NCI-H2107 treated with DMSO at 0.1 percent for 48 hours (cell line): ENCODE data around the gene TET2.
"Not testable (repeated sequence)": the region's sequence is repeated elsewhere in the genome, so short reads cannot be mapped to it uniquely, and the experiment has no call there.

ENCODE experiments used
- DNase-seq: peaks from one replicate; lab custom pipeline; 2025; ENCODE audit not compliant: unreplicated experiment; lab: John Stamatoyannopoulos, UW

TET2 gene

GRCh38 chr4:105282489-105282888, 135.8 kb downstream of the TET2 start:
- no peak for DNase-seq

GRCh38 chr4:105283501-105283900, 136.8 kb downstream of the TET2 start:
- no peak for DNase-seq

GRCh38 chr4:105288121-105288520, 141.4 kb downstream of the TET2 start:
- no peak for DNase-seq

GRCh38 chr4:105291925-105292324, 145.2 kb downstream of the TET2 start:
- DNase-seq = no peak

- DNase-seq = no peak
These were observed 146.7 kb downstream of the TET2 start for GRCh38 chr4:105293360-105293759.

GRCh38 chr4:105296672-105297071, 150.0 kb downstream of the TET2 start:
- DNase-seq = no peak

GRCh38 chr4:105299027-105299426, 152.4 kb downstream of the TET2 start:
- not testable (repeated sequence) for DNase-seq

- DNase-seq = no peak
These were observed 157.4 kb downstream of the TET2 start for GRCh38 chr4:105304085-105304484.

GRCh38 chr4:105305019-105305836, 158.6 kb downstream of the TET2 start:
- no peak for DNase-seq

- no peak for DNase-seq
These were observed 159.6 kb downstream of the TET2 start for GRCh38 chr4:105306158-105306781.

- no peak for DNase-seq
These were observed 160.1 kb downstream of the TET2 start for GRCh38 chr4:105306820-105307219.

GRCh38 chr4:105318486-105318885, 171.8 kb downstream of the TET2 start:
- no peak for DNase-seq

- DNase-seq = no peak
These were observed 180.5 kb downstream of the TET2 start for GRCh38 chr4:105327222-105327621.

- DNase-seq = no peak
These were observed 181.3 kb downstream of the TET2 start for GRCh38 chr4:105327956-105328355.

GRCh38 chr4:105329081-105329480, 182.4 kb downstream of the TET2 start:
- DNase-seq = peak; percentile 41
